UCSD-AML1 (cell line): Measurements from ENCODE around the gene PPM1M.
A peak's percentile ranks its signal among the peaks of the same experiment; 100 is the strongest.

Experiments used
- DNase-seq: peaks from one replicate; lab custom pipeline; 2025; ENCODE audit not compliant: unreplicated experiment; lab: John Stamatoyannopoulos, UW

Gene PPM1M

DNA sequence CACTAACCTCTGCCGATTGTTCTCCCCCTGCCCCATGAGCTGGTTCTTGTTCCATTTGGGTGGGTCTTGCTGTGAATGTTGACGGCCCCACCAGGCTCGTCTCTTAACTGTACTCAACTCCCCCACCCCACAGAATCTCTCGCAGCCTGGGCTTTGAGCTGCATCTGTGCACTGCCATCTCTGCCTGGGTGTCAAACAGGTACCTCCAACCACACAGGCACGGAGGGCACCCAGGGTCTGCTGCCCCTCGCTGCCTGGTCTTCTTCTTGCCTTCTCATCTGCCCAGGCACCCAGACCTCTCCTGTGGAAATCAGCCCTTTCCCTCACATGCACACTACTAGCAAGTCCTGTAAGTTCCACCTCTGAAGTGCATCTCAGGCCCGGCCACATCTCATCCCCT is 30.2 kb upstream of the PPM1M start:
- DNase-seq: no peak

- peak; percentile 57 for DNase-seq
Measured at GRCh38 chr3:52216585-52217408, 28.8 kb upstream of the PPM1M start.

- no peak for DNase-seq
Measured at GRCh38 chr3:52217409-52217805, 28.2 kb upstream of the PPM1M start.

DNA sequence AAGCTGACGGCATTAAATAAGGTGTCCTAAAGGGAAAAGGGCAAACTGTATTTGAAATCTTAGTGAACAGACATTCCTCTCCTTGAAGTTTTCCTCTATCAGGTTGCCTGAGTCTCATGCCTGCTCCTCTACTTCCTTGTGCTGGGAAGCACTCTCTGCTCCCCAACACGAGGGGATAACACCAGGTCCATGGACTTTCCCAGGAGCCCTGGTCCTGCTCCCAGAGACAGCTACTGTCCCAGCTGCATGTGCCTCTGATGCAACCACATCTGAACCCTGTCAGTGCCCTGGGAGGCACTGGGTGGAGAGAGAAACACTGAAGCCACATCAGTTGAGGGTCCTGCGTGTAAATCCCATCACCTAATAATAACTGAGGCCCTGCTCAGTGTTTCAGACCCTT is 27.5 kb upstream of the PPM1M start:
- no peak for DNase-seq

GRCh38 chr3:52218454-52218853 is 27.1 kb upstream of the PPM1M start:
- no peak for DNase-seq

GRCh38 chr3:52218937-52219650 is 26.5 kb upstream of the PPM1M start:
- DNase-seq: no peak

DNA sequence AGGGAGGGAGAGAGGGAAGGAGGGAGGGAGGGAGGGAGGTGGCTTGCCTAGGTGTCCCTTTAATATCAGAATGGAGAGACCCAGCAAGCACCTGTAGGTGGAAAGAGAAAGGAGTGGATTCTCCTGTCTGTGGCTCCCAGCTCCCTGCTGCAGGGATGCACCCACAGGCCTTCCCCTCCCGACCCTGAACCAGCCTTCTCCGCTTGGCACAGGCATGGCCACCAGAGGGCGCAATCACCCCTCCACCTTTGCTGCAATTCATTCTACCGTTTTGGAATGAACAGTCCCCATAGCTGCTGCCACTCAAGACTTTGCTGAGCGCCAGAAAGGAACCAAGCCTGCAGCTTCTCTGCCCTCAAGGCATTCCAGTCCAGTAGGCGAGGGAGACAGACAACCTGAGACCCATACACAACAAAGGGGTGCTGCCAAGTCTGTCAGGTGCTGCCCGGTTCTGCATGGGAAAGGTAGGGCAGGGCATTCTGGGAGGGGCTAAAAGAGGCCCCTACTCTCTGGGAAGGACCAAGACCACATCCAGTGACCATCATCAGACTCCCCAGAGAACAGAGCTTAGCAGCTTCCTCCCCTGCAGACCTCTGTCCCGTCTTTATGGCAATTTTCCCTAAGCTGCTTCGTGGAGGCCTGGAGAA is 25.1 kb upstream of the PPM1M start:
- DNase-seq: peak; percentile 85

GRCh38 chr3:52221141-52221562 is 24.4 kb upstream of the PPM1M start:
- no peak for DNase-seq

GRCh38 chr3:52221563-52222318 is 23.8 kb upstream of the PPM1M start:
- DNase-seq: no peak

DNA sequence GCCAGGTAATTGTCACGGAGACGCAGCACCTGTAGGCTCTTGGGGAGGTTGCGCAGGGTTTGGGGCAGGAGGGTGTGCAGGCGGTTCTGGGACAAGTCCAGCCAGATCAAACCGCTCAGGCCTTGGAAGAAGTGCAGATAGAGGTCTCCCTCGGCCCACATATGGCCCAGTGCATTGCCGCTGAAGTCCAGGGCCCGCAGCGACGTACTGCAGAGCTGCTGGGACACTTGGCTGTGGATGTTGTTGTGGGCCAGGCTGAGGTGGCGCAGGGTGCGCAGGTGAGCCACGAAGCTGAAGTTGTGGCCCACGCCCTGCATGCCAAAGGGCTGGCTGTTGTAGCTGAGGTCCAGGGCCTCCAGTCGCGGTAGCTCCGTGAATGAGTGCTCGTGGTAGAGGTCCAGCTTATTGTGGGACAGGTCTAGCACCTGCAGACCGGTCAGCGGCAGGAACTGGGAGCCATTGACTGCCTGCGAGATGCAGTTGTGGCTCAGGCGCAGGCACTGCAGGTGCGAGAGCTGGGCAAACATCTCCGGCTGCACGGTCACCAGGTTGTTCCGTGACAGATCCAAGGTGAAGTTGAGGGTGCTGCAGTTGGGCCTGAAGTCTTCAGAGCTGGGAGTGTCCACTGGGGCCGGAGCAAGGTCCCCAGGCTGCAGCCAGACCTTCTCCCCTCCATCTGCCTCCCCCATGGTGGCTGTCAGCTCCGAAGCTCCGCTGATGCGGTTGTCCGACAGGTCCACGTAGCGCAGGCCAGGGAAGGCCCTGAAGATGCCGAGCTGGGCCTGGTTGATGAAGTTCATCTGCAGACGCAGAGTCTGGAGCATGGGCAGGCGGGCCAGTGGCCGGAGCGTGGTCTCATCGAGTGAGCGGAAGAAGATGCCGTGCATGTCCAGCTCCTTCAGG is 23.0 kb upstream of the PPM1M start:
- no peak for DNase-seq

GRCh38 chr3:52223449-52224408 is 21.8 kb upstream of the PPM1M start:
- DNase-seq: no peak

GRCh38 chr3:52225452-52226228 is 19.9 kb upstream of the PPM1M start, which contains the start of gene TLR9:
TLR9 (minus strand) TSS chr3:52225645; CDS start chr3:52225529, 116 bp downstream.
- peak; percentile 52 for DNase-seq

- no peak for DNase-seq
Measured at GRCh38 chr3:52226229-52226817, 19.2 kb upstream of the PPM1M start.

DNA sequence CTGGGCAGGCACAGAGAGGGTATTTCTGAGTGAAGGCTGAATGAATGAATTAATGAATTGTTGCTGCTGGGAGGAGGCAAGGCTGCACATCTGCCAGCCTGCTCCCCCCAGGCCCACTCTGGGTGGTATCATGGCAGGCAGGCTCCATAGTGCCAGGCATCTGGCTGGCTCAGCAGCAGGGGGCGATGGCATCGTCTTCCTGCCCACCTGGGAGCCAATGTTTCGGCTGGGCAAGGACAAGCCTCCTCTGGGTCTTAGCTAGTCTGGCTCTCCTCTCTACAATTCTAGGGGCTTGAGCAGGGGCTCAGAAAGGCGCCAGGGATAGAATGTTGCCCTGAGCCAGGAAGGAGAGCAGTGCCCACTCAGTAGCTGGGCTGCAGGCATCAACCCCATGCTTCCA is 18.4 kb upstream of the PPM1M start:
- DNase-seq: no peak

DNA sequence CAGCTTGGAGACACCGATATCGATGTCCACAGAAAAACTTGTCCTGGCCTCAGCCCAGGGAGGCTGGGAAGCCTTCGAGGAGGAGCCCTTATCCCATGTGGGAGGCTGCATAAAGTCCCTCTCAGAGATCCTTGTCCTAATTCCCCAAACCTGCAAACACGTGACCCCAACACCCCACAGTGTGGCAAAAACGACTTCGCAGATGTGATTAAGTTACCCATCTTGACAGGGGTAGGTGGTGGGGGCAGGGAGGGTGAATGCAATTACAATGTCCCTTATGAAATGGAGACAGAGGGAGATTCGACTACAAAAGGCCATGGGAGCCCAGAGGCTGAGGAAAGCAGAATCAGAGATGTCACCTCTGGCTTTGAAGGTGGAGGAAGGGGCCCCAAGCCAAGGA is 17.8 kb upstream of the PPM1M start:
- DNase-seq: no peak

- DNase-seq: no peak
Measured at GRCh38 chr3:52228266-52228665, 17.3 kb upstream of the PPM1M start.

GRCh38 chr3:52228751-52229291 is 16.7 kb upstream of the PPM1M start:
- no peak for DNase-seq

DNA sequence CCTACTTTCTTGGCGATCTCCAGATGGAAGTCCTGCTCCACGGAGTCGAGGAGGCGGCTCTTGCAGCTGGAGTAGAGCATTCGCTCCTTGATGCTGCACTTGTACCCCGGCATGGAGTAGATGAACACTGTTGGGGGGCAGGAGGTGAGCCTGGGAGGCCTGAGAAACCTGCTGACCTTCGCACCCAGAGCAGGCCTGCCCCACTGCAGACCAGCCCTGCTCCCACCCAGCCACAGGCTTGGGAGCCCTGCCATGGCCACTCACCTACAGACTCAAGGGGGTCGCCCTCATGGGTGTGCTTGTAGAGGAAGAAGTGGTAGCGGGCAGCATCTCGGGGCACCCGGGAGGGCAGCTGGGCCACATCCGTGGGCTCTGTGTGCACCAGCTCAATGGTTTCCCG is 15.9 kb upstream of the PPM1M start:
- DNase-seq: no peak
